K562 (cell line): ENCODE measurements around the gene SIRPB2.

Source experiments
- CBX5 ChIP-seq: IDR thresholded peaks from 2 replicates; pipeline ENCODE4 v1.6.1; 2014; ENCODE audit warnings: low read depth, borderline replicate concordance
- CHD2 ChIP-seq: IDR thresholded peaks from 2 replicates; pipeline ENCODE4 v1.6.1; 2011; ENCODE audit warnings: low read depth, low read length
- FOXA3 ChIP-seq, 2 experiments: fragments of 450-650 bp in 1 of 2; sonication (generic) in 1 of 2; formaldehyde crosslinking; IDR thresholded peaks in 1 of 2; conservative IDR thresholded peaks in 1 of 2; 2 replicates each; pipeline versions ENCODE4 v1.4.0 to v1.8.0; 2020 to 2022; ENCODE audit warnings: mild to moderate bottlenecking in 2 of 2, missing genetic modification reagents in 1 of 2
- FOXK1 ChIP-seq: sonication (generic); formaldehyde crosslinking; IDR thresholded peaks from 2 replicates; pipeline ENCODE4 v1.8.0; 2022; ENCODE audit warnings: missing genetic modification reagents, mild to moderate bottlenecking, borderline replicate concordance
- GATAD2A ChIP-seq: fragments of 450-650 bp; IDR thresholded peaks from 2 replicates; pipeline ENCODE4 v1.6.1; 2017
- JUND ChIP-seq, 2 experiments: IDR thresholded peaks; 2 replicates in 1 of 2; 3 replicates in 1 of 2; pipeline ENCODE4 v1.6.1; 2011; ENCODE audit warnings: borderline replicate concordance in 2 of 2, low read depth in 2 of 2, low read length in 2 of 2, improper control_type of control experiment in 1 of 2, missing biosample characterization in 1 of 2, missing genetic modification characterization in 1 of 2, missing genetic modification reagents in 1 of 2
- NFIC ChIP-seq: fragments of 450-650 bp; IDR thresholded peaks from 2 replicates; pipeline ENCODE4 v1.6.1; 2017; ENCODE audit warnings: mild to moderate bottlenecking, inconsistent platforms
- SP1 ChIP-seq: sonication (generic); formaldehyde crosslinking; IDR thresholded peaks from 2 replicates; pipeline ENCODE4 v1.8.1; 2022; ENCODE audit warnings: mild to moderate bottlenecking, missing genetic modification reagents
- ZFP36 ChIP-seq: fragments of 150-350 bp; IDR thresholded peaks from 2 replicates; pipeline ENCODE4 v1.6.1; 2018; ENCODE audit warnings: low read length, low read depth; ENCODE audit not compliant: partially characterized antibody
- TF ChIP-seq, protein P1 (sequence below): fragments of 250-450 bp; sonication (Bioruptor Pico); IDR thresholded peaks from 2 replicates; pipeline ENCODE4 v1.5.0; 2021; ENCODE audit warnings: mild to moderate bottlenecking, borderline replicate concordance
- TF ChIP-seq, protein P2 (sequence below), 2 experiments: fragments of 450-650 bp; formaldehyde crosslinking in 1 of 2; IDR thresholded peaks; 2 replicates each; pipeline versions ENCODE4 v1.4.0 to v1.6.1; 2014 to 2020; ENCODE audit warnings: mild to moderate bottlenecking in 2 of 2, borderline replicate concordance in 1 of 2, low read depth in 1 of 2
- TF ChIP-seq, protein P3 (sequence below): sonication (generic); formaldehyde crosslinking; IDR thresholded peaks from 2 replicates; pipeline ENCODE4 v1.8.1; 2023; ENCODE audit warnings: mild to moderate bottlenecking, missing genetic modification reagents
- TF ChIP-seq, protein P4 (sequence below): sonication (generic); formaldehyde crosslinking; IDR thresholded peaks from 2 replicates; pipeline ENCODE4 v1.9.0; 2022; ENCODE audit warnings: mild to moderate bottlenecking, missing genetic modification reagents

DNA sequence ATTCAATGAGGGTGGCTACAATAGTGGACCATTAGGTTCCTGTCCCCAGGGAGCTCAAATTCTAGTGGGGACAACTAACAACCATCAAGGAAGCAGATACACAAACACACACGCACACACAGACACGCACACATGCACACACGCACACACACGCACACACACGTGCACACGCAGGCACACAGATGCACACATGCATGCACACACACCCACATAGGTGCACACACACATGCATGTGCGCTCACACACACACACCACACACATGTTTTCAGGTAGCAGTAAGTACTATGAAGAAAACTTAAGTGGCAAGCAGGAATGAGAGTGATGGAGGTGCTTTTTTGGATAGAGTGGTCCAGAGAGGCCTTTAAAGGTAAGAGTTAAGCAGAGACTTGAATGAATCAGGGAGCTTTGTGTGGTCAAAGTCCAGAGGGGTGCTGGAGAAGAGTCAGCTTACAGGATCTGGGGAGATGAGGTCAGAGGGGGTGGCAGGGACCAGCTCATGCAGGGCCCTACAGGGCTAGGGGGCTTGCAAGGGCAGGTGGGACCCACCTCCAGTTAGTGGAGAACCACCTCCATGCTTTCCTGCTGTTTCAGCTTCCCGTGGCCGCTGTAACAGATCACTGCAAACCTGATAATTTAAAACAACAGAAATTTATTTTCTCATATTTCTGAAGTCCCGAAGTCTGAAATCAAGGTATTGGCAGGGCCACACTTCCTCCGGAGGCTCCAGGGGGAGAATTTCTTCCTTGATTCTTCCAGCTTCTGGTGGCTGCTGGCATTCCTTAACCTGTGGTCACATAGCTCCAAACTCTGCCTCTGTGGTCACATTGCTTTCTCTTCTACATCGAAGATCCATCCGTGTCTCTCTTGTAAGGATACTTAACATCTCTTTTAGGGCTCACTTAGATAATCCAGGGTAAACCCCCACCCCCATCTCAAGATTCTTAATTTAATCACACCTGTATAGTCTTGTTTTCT, 17.7 kb downstream of the SIRPB2 start:
- TF ChIP-seq CBX5 = no peak
- TF ChIP-seq, protein P1, sequence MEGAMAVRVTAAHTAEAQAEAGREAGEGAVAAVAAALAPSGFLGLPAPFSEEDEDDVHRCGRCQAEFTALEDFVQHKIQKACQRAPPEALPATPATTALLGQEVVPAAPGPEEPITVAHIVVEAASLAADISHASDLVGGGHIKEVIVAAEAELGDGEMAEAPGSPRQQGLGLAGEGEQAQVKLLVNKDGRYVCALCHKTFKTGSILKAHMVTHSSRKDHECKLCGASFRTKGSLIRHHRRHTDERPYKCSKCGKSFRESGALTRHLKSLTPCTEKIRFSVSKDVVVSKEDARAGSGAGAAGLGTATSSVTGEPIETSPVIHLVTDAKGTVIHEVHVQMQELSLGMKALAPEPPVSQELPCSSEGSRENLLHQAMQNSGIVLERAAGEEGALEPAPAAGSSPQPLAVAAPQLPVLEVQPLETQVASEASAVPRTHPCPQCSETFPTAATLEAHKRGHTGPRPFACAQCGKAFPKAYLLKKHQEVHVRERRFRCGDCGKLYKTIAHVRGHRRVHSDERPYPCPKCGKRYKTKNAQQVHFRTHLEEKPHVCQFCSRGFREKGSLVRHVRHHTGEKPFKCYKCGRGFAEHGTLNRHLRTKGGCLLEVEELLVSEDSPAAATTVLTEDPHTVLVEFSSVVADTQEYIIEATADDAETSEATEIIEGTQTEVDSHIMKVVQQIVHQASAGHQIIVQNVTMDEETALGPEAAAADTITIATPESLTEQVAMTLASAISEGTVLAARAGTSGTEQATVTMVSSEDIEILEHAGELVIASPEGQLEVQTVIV (CRISPR knock-in tag) = no peak
- no peak for TF ChIP-seq GATAD2A
- TF ChIP-seq ZFP36 = no peak
- no peak for TF ChIP-seq NFIC
- TF ChIP-seq FOXK1 (CRISPR knock-in tag) = no peak
- no peak for TF ChIP-seq JUND (IDR thresholded peaks at IDR 0.05; ENCODE audit: borderline replicate concordance, low read depth, low read length)
- no peak for TF ChIP-seq JUND (tag; IDR thresholded peaks at IDR 0.05; ENCODE audit: borderline replicate concordance, low read depth, low read length)
- TF ChIP-seq, protein P2, sequence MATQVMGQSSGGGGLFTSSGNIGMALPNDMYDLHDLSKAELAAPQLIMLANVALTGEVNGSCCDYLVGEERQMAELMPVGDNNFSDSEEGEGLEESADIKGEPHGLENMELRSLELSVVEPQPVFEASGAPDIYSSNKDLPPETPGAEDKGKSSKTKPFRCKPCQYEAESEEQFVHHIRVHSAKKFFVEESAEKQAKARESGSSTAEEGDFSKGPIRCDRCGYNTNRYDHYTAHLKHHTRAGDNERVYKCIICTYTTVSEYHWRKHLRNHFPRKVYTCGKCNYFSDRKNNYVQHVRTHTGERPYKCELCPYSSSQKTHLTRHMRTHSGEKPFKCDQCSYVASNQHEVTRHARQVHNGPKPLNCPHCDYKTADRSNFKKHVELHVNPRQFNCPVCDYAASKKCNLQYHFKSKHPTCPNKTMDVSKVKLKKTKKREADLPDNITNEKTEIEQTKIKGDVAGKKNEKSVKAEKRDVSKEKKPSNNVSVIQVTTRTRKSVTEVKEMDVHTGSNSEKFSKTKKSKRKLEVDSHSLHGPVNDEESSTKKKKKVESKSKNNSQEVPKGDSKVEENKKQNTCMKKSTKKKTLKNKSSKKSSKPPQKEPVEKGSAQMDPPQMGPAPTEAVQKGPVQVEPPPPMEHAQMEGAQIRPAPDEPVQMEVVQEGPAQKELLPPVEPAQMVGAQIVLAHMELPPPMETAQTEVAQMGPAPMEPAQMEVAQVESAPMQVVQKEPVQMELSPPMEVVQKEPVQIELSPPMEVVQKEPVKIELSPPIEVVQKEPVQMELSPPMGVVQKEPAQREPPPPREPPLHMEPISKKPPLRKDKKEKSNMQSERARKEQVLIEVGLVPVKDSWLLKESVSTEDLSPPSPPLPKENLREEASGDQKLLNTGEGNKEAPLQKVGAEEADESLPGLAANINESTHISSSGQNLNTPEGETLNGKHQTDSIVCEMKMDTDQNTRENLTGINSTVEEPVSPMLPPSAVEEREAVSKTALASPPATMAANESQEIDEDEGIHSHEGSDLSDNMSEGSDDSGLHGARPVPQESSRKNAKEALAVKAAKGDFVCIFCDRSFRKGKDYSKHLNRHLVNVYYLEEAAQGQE (IDR thresholded peaks at IDR 0.05; ENCODE audit: borderline replicate concordance) = no peak
- TF ChIP-seq, protein P2 (CRISPR knock-in tag; IDR thresholded peaks at IDR 0.05; ENCODE audit: low read depth) = no peak
- TF ChIP-seq CHD2 = no peak
- TF ChIP-seq SP1 (CRISPR knock-in tag) = no peak
- TF ChIP-seq, protein P3, sequence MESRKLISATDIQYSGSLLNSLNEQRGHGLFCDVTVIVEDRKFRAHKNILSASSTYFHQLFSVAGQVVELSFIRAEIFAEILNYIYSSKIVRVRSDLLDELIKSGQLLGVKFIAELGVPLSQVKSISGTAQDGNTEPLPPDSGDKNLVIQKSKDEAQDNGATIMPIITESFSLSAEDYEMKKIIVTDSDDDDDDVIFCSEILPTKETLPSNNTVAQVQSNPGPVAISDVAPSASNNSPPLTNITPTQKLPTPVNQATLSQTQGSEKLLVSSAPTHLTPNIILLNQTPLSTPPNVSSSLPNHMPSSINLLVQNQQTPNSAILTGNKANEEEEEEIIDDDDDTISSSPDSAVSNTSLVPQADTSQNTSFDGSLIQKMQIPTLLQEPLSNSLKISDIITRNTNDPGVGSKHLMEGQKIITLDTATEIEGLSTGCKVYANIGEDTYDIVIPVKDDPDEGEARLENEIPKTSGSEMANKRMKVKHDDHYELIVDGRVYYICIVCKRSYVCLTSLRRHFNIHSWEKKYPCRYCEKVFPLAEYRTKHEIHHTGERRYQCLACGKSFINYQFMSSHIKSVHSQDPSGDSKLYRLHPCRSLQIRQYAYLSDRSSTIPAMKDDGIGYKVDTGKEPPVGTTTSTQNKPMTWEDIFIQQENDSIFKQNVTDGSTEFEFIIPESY (CRISPR knock-in tag) = no peak
- no peak for TF ChIP-seq FOXA3 (CRISPR knock-in tag; conservative IDR thresholded peaks at IDR 0.05 in 1 of 2, IDR thresholded peaks at IDR 0.05 in 1 of 2)
- TF ChIP-seq, protein P4, sequence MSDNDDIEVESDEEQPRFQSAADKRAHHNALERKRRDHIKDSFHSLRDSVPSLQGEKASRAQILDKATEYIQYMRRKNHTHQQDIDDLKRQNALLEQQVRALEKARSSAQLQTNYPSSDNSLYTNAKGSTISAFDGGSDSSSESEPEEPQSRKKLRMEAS (CRISPR knock-in tag) = no peak
